Right cardiac atrium (tissue), 5 donors: ENCODE measurements around the gene VIPR2. TPM values are rescaled to one million over a fixed set of nuclear protein-coding genes. Genes with fewer than 3 reads are reported as not detected.
"Not testable (repeated sequence)": the region's sequence is repeated elsewhere in the genome, so short reads cannot be mapped to it uniquely, and the experiment has no call there.

Source experiments
- ATAC-seq, 2 donors: fragments of 200-7000 bp; cut with Tn5 transposase; one replicate each; pipeline versions ENCODE4 v1.8.0 to v1.9.1; 2020; ENCODE audit warnings: moderate library complexity in 2 of 2, mild to moderate bottlenecking in 1 of 2
- DNase-seq, 3 donors: peaks; one replicate each; pipeline ENCODE4 v3.0.0-alpha.2; 2020
- H3K27ac ChIP-seq: one replicate; pipeline ENCODE4 v1.5.1; 2013; ENCODE audit warnings: mild to moderate bottlenecking, low read length, control low read depth, moderate library complexity
- H3K27me3 ChIP-seq: one replicate; pipeline ENCODE4 v1.6.1; 2013; ENCODE audit not compliant: control insufficient read depth, insufficient read depth
- H3K4me1 ChIP-seq: one replicate; pipeline ENCODE4 v1.6.1; 2013; ENCODE audit warnings: low read length; ENCODE audit not compliant: control insufficient read depth, insufficient read depth
- H3K4me3 ChIP-seq: one replicate; pipeline ENCODE4 v1.5.1; 2013; ENCODE audit warnings: low read length, control low read depth
- H3K9me3 ChIP-seq: one replicate; pipeline ENCODE4 v1.6.1; 2013; ENCODE audit warnings: low read length; ENCODE audit not compliant: control insufficient read depth
- WGBS: extraction: QIAGEN DNeasy Blood & Tissue Kit; methylation state at CpG from one replicate; pipeline ENCODE4 v1.1.7; 2013; 5-methylcytosine and 5-hydroxymethylcytosine counted together
- intact Hi-C, 4 donors: fragments of 100-400 bp; cut with DNase I; formaldehyde crosslinking; loops; one replicate each; pipeline versions ENCODE4 v1.11.0 to v1.14.0; 2022 to 2023
- polyA plus RNA-seq: library from polyadenylated mRNA; stranded (reverse); fragments of 200-250 nt; gene quantifications from one replicate; pipeline ENCODE4 v1.2.3, GENCODE V29; 2013
- total RNA-seq, 4 donors: library from RNA; stranded (reverse); fragmentation: NEBNext Ultra II Directional; extraction: Animal tissue kit (Norgen Biotek cat#: 25700); gene quantifications; one replicate each; pipeline ENCODE4 v1.2.1, GENCODE V29; 2021
- donor health status: healthy with polysubstance abuse.
- donor health status: DM: no; HTN: yes; CAD: no.
- donor health status: DM: no; HTN: no; CAD: no.
- donor health status: DM: no; HTN: yes; CAD: no; lungs with severe emphysema.
- donor health status: DM: yes; HTN: yes; CAD: no.

VIPR2 gene
- total and polyA plus RNA-seq, 5 donors, result 7.3 to 13.7 (median 9.5) TPM

DNA sequence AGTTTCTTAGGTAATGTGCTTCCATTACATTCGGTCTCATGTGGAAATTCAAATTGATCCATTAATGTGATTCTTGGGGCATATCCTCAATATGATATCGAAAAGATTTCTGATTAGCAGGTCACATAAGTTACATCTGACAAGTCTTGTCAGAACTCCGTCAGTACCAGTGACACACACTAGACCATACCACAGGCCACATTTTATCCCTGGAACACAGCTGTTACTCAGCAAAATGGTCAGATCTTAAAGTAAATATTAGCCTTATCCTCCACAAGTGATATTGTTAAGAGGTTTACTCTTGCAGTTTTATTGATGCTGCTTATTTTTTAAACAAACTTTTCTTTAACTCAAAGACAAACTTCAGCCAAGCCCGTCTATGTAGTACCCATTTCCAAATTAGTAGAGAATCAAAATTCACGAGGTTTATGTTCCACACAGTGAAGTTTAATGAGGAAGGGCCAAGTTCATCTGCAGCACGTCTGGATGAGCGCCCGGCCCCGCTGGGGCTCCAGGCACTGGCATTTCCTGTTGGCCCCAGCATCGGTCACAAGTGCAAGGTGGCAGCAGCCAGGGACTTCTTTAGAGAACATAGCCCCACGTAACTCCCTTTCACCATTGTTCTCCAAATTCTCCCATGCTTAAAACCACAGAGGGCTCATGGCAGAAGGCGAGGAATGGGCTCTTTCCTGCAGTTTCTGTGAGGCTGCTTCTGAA lies 132.2 kb downstream of the VIPR2 start:
- 32% methylated on average over 12 of the region's 12 CpGs for WGBS
- Histone ChIP-seq H3K27me3 (no peaks in the 10 kb centered on the region), H3K4me3 (no peak overlapping the region), H3K27ac (peak overlapping the region; percentile 81), H3K4me1 (peaks cover 10% of the 10 kb centered on the region), H3K9me3 (no peaks in the 10 kb centered on the region)
- ATAC-seq (peak; percentile 45 to 60), DNase-seq (peak; percentile 66 to 91 (median 89))
- intact Hi-C loops, result no loop called here

DNA sequence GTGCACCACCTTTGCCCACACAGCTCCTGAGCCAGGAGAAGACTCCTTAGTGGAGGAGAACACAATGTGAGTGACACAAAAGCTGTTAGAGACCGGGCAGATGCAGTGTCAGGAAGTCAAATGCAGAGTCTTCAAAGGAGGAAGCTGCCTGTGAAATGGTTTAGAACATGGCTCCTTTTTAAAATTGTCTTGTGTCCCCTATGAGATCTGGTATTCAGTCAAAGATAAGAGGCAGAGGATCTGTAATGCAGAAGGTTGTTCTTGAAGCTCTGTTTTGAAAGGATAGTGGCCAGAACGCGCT lies 133.0 kb downstream of the VIPR2 start:
- DNase-seq (peak in 1 of 3 donors; percentile 16), ATAC-seq (no peak)
- Histone ChIP-seq H3K4me1 (peaks cover 10% of the 10 kb centered on the region), H3K9me3 (no peaks in the 10 kb centered on the region), H3K4me3 (no peak overlapping the region), H3K27ac (no peak overlapping the region), H3K27me3 (no peaks in the 10 kb centered on the region)
- intact Hi-C loops, result no loop called here
- 75% methylated on average over 3 of the region's 3 CpGs for WGBS

DNA sequence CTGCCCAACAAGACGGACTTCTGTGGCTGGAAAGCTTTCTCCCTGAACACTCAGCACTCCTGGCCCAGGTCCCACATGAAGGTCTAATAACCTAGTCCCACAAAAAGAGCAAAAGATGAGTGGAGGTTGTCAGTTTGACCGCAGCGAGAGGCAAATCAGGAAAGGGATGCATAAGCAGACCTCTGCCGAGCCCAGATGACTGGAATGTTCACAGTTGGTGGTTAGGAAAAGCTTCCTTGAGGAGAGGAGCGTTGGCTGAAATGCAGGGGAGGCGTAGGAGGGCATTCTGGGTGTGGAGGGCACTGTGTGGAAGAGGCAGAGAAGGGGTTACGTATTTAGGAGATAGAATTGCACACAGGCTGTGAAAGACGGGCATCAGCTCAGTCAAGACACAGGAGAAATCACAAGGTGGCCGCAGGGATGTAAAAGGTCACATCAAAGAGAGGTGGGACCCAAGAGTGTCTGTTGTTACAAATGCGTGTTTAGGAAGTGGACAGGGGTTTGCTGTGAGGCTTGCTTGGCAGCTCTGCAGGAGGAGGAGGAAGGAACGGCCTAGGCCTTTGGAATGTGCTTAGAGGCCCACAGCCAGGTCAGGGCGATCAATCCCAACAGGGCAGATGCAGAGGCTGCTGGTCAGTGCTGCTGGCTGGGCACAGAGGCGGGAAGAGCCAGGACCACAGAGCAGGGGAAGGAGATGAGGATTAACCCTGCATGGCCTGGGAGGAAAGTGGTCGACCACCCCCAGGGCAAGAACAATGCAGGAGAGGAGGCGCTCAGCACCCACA lies 133.5 kb downstream of the VIPR2 start:
- intact Hi-C loops, result no loop called here
- DNase-seq, result peak in 1 of 3 donors; percentile 39
- 70% methylated on average over 15 of the region's 15 CpGs for WGBS
- H3K9me3 ChIP-seq, result no peaks in the 10 kb centered on the region
- no peak overlapping the region for H3K4me3 ChIP-seq
- no peak overlapping the region for H3K27ac ChIP-seq
- H3K27me3 ChIP-seq, result no peaks in the 10 kb centered on the region
- ATAC-seq, result no peak
- peaks cover 10% of the 10 kb centered on the region for H3K4me1 ChIP-seq

DNA sequence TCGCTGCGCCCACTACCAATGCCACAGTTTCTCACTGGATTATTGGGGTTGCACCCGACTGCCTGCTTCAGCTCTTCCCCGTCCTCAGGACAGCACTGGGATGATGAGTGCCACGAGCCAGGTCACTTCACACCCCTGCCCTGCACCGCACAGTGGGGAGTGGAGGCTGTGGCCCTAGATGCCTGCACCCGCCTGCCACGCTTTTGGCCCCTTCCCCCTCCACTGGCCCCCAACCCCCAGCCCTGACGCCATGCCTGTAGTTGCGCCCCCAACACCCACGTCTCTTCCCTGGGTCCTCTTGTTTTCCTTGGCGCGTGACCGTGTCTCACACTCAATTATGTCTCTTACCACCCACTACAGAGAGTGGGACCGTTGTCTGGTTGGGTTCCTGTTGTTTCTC lies 134.3 kb downstream of the VIPR2 start:
- ATAC-seq, result no peak
- 90% methylated on average over 15 of the region's 15 CpGs for WGBS
- Histone ChIP-seq H3K27me3 (no peaks in the 10 kb centered on the region), H3K4me1 (peaks cover 10% of the 10 kb centered on the region), H3K9me3 (no peaks in the 10 kb centered on the region), H3K27ac (no peak overlapping the region), H3K4me3 (no peak overlapping the region)
- DNase-seq, result no peak
- intact Hi-C loops, result no loop called here

DNA sequence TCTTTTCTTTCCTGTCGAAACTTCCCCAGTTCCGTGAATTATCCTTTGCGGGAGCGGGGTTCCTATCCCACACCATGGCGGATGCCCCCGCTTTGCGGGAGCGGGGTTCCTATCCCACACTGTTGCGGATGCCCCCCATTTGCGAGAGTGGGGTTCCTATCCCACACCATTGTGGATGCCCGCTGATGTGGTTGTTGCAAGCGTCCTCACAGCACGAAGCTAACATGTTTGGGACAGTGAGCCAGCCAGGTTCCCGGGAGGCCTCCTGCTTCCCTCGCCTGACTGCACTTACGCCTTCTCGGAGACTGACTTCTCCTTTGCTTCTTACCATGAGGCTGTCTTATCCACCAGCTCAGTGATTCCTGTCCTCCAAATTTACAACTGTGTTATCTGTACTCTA lies 134.7 kb downstream of the VIPR2 start:
- Histone ChIP-seq H3K9me3 (no peaks in the 10 kb centered on the region), H3K4me3 (no peak overlapping the region), H3K27ac (no peak overlapping the region), H3K4me1 (peaks cover 8% of the 10 kb centered on the region), H3K27me3 (no peaks in the 10 kb centered on the region)
- 88% methylated on average over 17 of the region's 17 CpGs for WGBS
- intact Hi-C loops, result no loop called here
- DNase-seq (peak in 1 of 3 donors; percentile 20), ATAC-seq (no peak)

DNA sequence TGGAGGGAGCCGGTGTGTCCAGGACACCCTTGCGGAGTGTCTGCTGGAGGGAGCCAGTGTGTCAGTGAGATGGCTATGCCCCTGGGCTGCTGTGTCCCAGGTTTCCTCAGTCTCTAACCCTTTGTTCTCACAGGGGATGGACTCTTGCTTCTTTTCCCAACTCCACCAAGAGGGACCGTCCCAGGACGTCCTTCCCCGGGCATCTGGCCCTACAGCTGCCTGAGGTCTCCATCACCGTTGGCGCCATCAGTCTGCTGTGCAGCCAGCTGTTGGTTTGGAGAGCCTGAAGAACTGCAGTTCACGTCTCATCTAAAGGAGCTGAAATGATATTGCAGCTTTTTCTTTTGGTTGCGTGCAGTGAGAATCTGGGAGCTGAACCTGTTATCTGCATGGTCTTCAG lies 136.2 kb downstream of the VIPR2 start:
- DNase-seq (peak in 2 of 3 donors; percentile 42 to 61), ATAC-seq (no peak)
- intact Hi-C loops, result no loop called here
- H3K4me1 ChIP-seq, result peaks cover 8% of the 10 kb centered on the region
- no peaks in the 10 kb centered on the region for H3K9me3 ChIP-seq
- no peaks in the 10 kb centered on the region for H3K27me3 ChIP-seq
- 84% methylated on average over 9 of the region's 9 CpGs for WGBS
- H3K4me3 ChIP-seq, result no peak overlapping the region
- H3K27ac ChIP-seq, result no peak overlapping the region

DNA sequence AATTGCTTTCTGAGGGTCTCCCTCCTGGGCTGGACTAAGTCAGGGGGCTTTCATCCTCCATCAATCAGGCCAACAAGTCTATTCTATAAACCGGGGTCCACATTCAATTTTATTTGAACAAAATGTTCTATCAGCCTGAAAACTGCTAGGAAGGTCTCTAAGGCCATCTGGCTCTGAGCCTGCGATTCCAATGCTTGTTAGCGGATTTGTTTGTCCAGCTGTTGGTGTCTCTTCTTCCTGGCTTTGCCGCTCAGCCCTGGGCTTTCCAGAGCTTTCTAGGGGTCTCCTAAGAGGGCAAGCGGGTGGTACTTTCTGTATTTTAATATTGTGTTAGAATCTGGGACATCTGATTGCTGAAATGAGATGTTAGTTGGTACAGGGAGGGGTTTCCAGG lies 136.7 kb downstream of the VIPR2 start:
- peaks cover 6% of the 10 kb centered on the region for H3K4me1 ChIP-seq
- no peaks in the 10 kb centered on the region for H3K9me3 ChIP-seq
- no peak overlapping the region for H3K4me3 ChIP-seq
- WGBS, result 69% methylated on average over 5 of the region's 5 CpGs
- intact Hi-C loops, result no loop called here
- ATAC-seq (no peak), DNase-seq (peak in 1 of 3 donors; percentile 45)
- H3K27me3 ChIP-seq, result no peaks in the 10 kb centered on the region
- no peak overlapping the region for H3K27ac ChIP-seq

DNA sequence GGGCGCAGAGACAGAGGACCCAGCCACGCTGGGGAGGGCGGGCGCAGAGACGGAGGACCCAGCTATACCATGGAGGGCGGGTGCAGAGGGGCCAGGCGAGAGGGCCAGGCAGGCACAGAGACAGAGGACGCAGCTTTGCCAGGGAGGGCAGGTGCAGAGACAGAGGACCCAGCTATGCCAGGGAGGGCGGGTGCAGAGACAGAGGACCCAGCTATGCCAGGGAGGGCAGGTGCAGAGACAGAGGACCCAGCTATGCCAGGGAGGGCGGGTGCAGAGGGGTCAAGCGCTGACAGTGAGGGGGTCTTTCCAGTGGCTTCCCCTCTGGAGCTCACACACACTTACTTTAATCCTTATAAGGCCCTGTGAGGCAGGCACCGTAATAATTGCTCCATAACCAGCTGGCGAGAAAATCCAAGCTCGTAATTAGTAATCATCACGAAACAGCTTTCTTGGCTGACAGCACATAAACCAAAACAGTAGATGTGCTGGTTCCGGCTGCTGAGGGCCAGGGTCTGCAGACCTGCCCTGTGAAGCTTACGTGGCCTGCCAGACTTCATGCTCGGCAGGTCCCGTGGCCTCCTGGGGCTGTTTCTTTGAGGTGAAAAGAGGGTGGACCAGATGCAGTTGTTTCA lies 137.2 kb downstream of the VIPR2 start:
- intact Hi-C loops, result no loop called here
- 91% methylated on average over 19 of the region's 19 CpGs for WGBS
- Histone ChIP-seq H3K27ac (no peak overlapping the region), H3K4me3 (no peak overlapping the region), H3K27me3 (no peaks in the 10 kb centered on the region), H3K9me3 (no peaks in the 10 kb centered on the region), H3K4me1 (peaks cover 4% of the 10 kb centered on the region)
- DNase-seq, result peak in 2 of 3 donors; percentile 25 to 51
- no peak for ATAC-seq

DNA sequence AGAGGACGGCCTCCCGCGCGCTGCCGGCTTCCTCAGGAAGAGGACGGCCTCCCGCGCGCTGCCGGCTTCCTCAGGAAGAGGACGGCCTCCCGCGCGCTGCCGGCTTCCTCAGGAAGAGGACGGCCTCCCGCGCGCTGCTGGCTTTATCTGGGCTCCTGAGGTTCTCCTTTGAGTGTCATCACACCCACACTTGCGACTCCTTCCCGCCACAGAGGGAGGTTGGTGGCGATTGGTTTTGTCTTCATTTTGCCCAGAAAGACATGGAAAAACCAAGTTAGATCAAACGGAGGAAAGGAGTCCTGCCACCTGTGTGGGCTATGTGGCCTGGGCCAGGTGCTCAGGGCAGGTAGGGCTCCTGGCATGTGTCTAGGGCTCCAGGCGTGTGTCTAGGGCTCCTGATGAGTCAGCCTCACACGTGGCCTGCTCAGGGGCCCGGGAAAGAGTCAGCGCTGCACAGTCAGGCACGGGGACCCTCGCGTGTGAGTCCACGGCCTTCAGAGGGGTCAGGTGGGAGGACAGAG lies 138.0 kb downstream of the VIPR2 start:
- DNase-seq (peak in 1 of 3 donors; percentile 42), ATAC-seq (no peak)
- Histone ChIP-seq H3K9me3 (no peaks in the 10 kb centered on the region), H3K4me3 (no peak overlapping the region), H3K27me3 (no peaks in the 10 kb centered on the region), H3K4me1 (peaks cover 4% of the 10 kb centered on the region), H3K27ac (no peak overlapping the region)
- 87% methylated on average over 31 of the region's 31 CpGs for WGBS
- intact Hi-C loops, result no loop called here

DNA sequence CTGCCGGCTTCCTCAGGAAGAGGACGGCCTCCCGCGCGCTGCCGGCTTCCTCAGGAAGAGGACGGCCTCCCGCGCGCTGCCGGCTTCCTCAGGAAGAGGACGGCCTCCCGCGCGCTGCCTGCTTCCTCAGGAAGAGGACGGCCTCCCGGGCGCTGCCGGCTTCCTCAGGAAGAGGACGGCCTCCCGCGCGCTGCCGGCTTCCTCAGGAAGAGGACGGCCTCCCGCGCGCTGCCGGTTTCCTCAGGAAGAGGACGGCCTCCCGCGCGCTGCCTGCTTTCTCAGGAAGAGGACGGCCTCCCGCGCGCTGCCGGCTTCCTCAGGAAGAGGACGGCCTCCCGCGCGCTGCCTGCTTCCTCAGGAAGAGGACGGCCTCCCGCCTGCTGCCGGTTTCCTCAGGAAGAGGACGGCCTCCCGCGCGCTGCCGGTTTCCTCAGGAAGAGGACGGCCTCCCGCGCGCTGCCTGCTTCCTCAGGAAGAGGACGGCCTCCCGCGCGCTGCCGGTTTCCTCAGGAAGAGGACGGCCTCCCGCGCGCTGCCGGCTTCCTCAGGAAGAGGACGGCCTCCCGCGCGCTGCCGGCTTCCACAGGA lies 138.6 kb downstream of the VIPR2 start:
- H3K27me3 ChIP-seq, H3K9me3 ChIP-seq, DNase-seq, intact Hi-C loops, H3K27ac ChIP-seq, H3K4me1 ChIP-seq, ATAC-seq, H3K4me3 ChIP-seq: not testable (repeated sequence)
- WGBS, result 93% methylated on average over 52 of the region's 69 CpGs

DNA sequence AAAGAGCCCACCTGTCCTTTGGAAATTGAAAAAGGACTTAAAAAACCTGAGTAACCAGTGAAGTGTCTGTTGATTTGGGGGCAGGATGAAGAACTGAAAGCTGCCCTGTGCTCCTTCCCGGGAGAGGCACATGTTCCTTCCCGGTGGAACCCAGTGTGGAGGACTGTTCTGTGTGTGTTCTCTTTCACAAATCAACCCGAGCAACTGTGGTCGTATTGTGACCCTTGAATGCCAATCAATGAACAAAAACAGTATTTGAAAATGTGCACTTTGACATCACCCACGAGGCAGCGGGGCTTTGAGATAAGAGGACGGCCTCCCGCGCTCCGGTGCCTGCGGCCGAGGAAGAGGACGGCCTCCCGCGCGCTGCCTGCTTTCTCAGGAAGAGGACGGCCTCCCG lies 139.0 kb downstream of the VIPR2 start:
- 86% methylated on average over 18 of the region's 18 CpGs for WGBS
- no peak for ATAC-seq
- intact Hi-C loops, result no loop called here
- no peak overlapping the region for H3K27ac ChIP-seq
- DNase-seq, result peak in 1 of 3 donors; percentile 17
- H3K27me3 ChIP-seq, result no peaks in the 10 kb centered on the region
- H3K4me3 ChIP-seq, result no peak overlapping the region
- no peaks in the 10 kb centered on the region for H3K4me1 ChIP-seq
- no peaks in the 10 kb centered on the region for H3K9me3 ChIP-seq
